ENCODE measurements around the gene CEACAM4. TPM values are rescaled to one million over a fixed set of nuclear protein-coding genes. Genes with fewer than 3 reads are reported as not detected.

CEACAM4 gene
- total and polyA plus RNA-seq, 2 donors (not counting 1 experiment from before 2014, with no cell fraction given), result 0.34 TPM; not detected in 1

DNA sequence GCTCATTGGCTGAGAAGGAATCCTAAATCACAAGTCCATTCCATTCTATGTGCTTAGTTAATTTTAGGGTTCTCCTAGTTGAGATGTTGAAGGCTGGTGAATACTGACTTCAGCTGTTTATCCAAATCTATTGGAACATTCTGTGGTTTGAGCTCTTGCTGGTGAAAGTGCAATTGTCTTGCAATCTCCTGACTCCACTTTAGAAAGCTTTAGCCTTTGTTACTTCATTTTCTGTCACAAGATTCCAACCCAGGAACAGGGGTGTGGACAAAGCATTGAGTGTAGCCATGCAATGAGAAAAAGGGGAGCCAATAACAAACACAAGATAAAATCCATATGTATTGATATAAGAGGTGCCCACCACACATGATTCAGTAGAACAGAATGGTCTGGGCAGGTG, 35.9 kb downstream of the CEACAM4 start:
- CTCF ChIA-PET, result interaction anchor here (1.4 to 1.5 kb wide), 2 partner anchors 15 to 142 kb away, joined by 3 to 4 read pairs; partner anchors contain the start of gene CEACAM21

DNA sequence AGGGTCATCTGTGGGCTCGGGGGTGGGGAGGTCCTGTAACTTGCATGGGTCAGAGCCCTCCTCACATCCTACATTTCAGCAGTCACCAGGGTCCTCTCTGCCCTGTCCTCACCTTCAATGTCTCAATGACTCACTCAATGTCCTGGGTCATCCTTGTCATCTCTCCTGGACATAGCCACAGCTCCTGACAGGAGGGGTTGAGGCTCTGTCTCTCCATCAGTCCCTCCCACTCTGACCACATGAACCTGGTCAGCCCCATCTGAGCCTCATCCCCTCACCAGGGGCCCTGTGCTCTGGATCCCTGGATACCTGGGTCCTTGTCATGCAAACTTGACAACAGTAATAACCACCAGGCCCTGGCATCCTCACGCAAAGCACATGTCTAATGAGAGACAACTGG, 37.5 kb downstream of the CEACAM4 start:
- H3K27ac Mint-ChIP-seq, result no peak overlapping the region
- 92% methylated on average over 2 of the region's 2 CpGs for WGBS (ENCODE audit: insufficient coverage)

More for the DNA sequence above, 35.9 kb downstream of the CEACAM4 start:
- H3K36me3 ChIP-seq (replicated peaks in 1 of 2; ENCODE audit: control extremely low read depth in 1 of 2, control insufficient read depth in 1 of 2, extremely low read depth in 1 of 2, insufficient read depth in 2 of 2, low read length in 1 of 2), result peaks cover 0 to 9% of the 10 kb centered on the region in 2 experiments
- peaks cover 4% of the 10 kb centered on the region for H3K4me1 Mint-ChIP-seq
- H2AFZ ChIP-seq (ENCODE audit: insufficient read depth, low read depth, low read length, poor library complexity, severe bottlenecking), result no peak overlapping the region
- ATAC-seq (ENCODE audit: low read depth) (no peak), DNase-seq (no peak)
- no peaks in the 10 kb centered on the region for H3K79me2 ChIP-seq (ENCODE audit: control insufficient read depth, insufficient read depth, low read length)
- peaks cover 0 to 7% of the 10 kb centered on the region in 2 donors for H3K4me1 ChIP-seq (ENCODE audit: control insufficient read depth in 2 of 2, insufficient read depth in 2 of 2, low read length in 2 of 2)
- no peak overlapping the region for H3K4me3 Mint-ChIP-seq
- no peaks in the 10 kb centered on the region for H4K20me1 ChIP-seq (ENCODE audit: control insufficient read depth, insufficient read depth, low read length, poor library complexity, severe bottlenecking)
- POLR2A ChIA-PET, result no interaction called here
- H3K27me3 ChIP-seq (replicated peaks in 1 of 4; ENCODE audit: control extremely low read depth in 1 of 4, control insufficient read depth in 3 of 4, insufficient read depth in 4 of 4, low read length in 3 of 4), result peaks cover 0 to 10% (median 1%) of the 10 kb centered on the region in 4 experiments
- no peak overlapping the region for H3K4me2 ChIP-seq (replicated peaks; ENCODE audit: low read depth, low read length, poor library complexity, severe bottlenecking)
- no peaks in the 10 kb centered on the region for H3K9me3 Mint-ChIP-seq (ENCODE audit: insufficient read depth)
- no peak overlapping the region for H3K27ac ChIP-seq (ENCODE audit: low read length in 2 of 2)
- H3K9ac ChIP-seq (ENCODE audit: low read length), result no peak overlapping the region
- no peak overlapping the region for H3K27ac Mint-ChIP-seq
- no peak for TF ChIP-seq EZH2 (IDR thresholded peaks at IDR 0.05; ENCODE audit: borderline replicate concordance, insufficient read depth, low read depth, low read length, poor library complexity, severe bottlenecking)
- TF ChIP-seq, protein P1, sequence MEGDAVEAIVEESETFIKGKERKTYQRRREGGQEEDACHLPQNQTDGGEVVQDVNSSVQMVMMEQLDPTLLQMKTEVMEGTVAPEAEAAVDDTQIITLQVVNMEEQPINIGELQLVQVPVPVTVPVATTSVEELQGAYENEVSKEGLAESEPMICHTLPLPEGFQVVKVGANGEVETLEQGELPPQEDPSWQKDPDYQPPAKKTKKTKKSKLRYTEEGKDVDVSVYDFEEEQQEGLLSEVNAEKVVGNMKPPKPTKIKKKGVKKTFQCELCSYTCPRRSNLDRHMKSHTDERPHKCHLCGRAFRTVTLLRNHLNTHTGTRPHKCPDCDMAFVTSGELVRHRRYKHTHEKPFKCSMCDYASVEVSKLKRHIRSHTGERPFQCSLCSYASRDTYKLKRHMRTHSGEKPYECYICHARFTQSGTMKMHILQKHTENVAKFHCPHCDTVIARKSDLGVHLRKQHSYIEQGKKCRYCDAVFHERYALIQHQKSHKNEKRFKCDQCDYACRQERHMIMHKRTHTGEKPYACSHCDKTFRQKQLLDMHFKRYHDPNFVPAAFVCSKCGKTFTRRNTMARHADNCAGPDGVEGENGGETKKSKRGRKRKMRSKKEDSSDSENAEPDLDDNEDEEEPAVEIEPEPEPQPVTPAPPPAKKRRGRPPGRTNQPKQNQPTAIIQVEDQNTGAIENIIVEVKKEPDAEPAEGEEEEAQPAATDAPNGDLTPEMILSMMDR (IDR thresholded peaks at IDR 0.05), result no peak
- peaks cover 12% of the 10 kb centered on the region for H3K27me3 Mint-ChIP-seq
- intact Hi-C loops (cut with micrococcal nuclease), result no loop called here
- H3K9me3 ChIP-seq (ENCODE audit: control extremely low read depth in 1 of 3, control insufficient read depth in 2 of 3, insufficient read depth in 1 of 3, low read length in 2 of 3), result no peaks in the 10 kb centered on the region
- no peak overlapping the region for H3K4me3 ChIP-seq (ENCODE audit: control extremely low read depth in 1 of 5, extremely low read depth in 1 of 5, insufficient read depth in 1 of 5, low read depth in 2 of 5, low read length in 4 of 5)

More for the DNA sequence above, 37.5 kb downstream of the CEACAM4 start:
- ChIA-PET POLR2A (no interaction called here), CTCF (interaction anchor here (2.1 kb wide), 1 partner anchor 7 kb away, joined by 8 read pairs; no protein-coding TSS in a partner anchor)
- Histone ChIP-seq H2AFZ (ENCODE audit: insufficient read depth, low read depth, low read length, poor library complexity, severe bottlenecking) (no peak overlapping the region), H3K79me2 (ENCODE audit: control insufficient read depth, insufficient read depth, low read length) (no peaks in the 10 kb centered on the region), H3K9me3 (ENCODE audit: control extremely low read depth in 1 of 3, control insufficient read depth in 2 of 3, insufficient read depth in 1 of 3, low read length in 2 of 3) (no peaks in the 10 kb centered on the region), H3K4me1 (ENCODE audit: control insufficient read depth in 2 of 2, insufficient read depth in 2 of 2, low read length in 2 of 2) (no peaks in the 10 kb centered on the region), H3K27ac (ENCODE audit: low read length in 2 of 2) (no peak overlapping the region), H4K20me1 (ENCODE audit: control insufficient read depth, insufficient read depth, low read length, poor library complexity, severe bottlenecking) (no peaks in the 10 kb centered on the region), H3K4me2 (replicated peaks; ENCODE audit: low read depth, low read length, poor library complexity, severe bottlenecking) (no peak overlapping the region), H3K9ac (ENCODE audit: low read length) (no peak overlapping the region), H3K36me3 (replicated peaks in 1 of 2; ENCODE audit: control extremely low read depth in 1 of 2, control insufficient read depth in 1 of 2, extremely low read depth in 1 of 2, insufficient read depth in 2 of 2, low read length in 1 of 2) (peaks cover 0 to 20% of the 10 kb centered on the region in 2 experiments), H3K27me3 (replicated peaks in 1 of 4; ENCODE audit: control extremely low read depth in 1 of 4, control insufficient read depth in 3 of 4, insufficient read depth in 4 of 4, low read length in 3 of 4) (peaks cover 0 to 10% (median 1%) of the 10 kb centered on the region in 4 experiments), H3K4me3 (ENCODE audit: control extremely low read depth in 1 of 5, extremely low read depth in 1 of 5, insufficient read depth in 1 of 5, low read depth in 2 of 5, low read length in 4 of 5) (no peak overlapping the region)
- Mint-ChIP-seq H3K4me3 (no peak overlapping the region), H3K9me3 (ENCODE audit: insufficient read depth) (no peaks in the 10 kb centered on the region), H3K27me3 (peaks cover 8% of the 10 kb centered on the region), H3K4me1 (no peaks in the 10 kb centered on the region)
- intact Hi-C loops (cut with micrococcal nuclease), result no loop called here
- ATAC-seq (ENCODE audit: low read depth), result no peak
- TF ChIP-seq, protein P1 (IDR thresholded peaks at IDR 0.05), result no peak
- TF ChIP-seq EZH2 (IDR thresholded peaks at IDR 0.05; ENCODE audit: borderline replicate concordance, insufficient read depth, low read depth, low read length, poor library complexity, severe bottlenecking), result no peak
- DNase-seq, result no peak

All from B cell (primary cell).